Endothelial cell of umbilical vein (primary cell): Measurements from ENCODE around the gene SPAG5. TPM values are rescaled to one million over a fixed set of nuclear protein-coding genes. Genes with fewer than 3 reads are reported as not detected.

Experiments
- BruUV-seq: library from RNA; stranded (reverse); fragments of 400-500 nt; replicated peaks from 2 replicates; lab custom pipeline; 2021; lab: Mats Ljungman, UMichigan
- CTCF ChIA-PET: fragments of 300-600, 350-600 bp; sonication (Branson Sonifier 250); formaldehyde crosslinking; loops from one replicate; lab custom pipeline; 2021; ENCODE audit warnings: antibody characterized with exemption, inconsistent platforms; lab: Charles Lee
- POLR2A ChIA-PET: fragments of 300-600, 350-600 bp; sonication (Branson Sonifier 250); formaldehyde crosslinking; loops from one replicate; lab custom pipeline; 2021; ENCODE audit warnings: antibody characterized with exemption, inconsistent platforms; lab: Charles Lee
- DNase-seq: peaks from one replicate; pipeline ENCODE4 v3.0.0-alpha.2; 2011; ENCODE audit warnings: low read depth, low spot score
- FAIRE-seq: peaks from 2 replicates; lab custom pipeline; 2011; peaks lifted over from hg19 to GRCh38; lab: Jason Lieb, UNC
- H2AFZ ChIP-seq: 2 replicates; pipeline ENCODE4 v1.6.0; 2012; ENCODE audit warnings: low read depth, low read length, control low read depth, inconsistent platforms
- H3K27ac ChIP-seq: 2 replicates; pipeline ENCODE4 v1.5.1; 2011; ENCODE audit warnings: low read depth, mild to moderate bottlenecking, control low read depth, low read length, moderate library complexity; ENCODE audit not compliant: insufficient read depth
- H3K27me3 ChIP-seq, 2 experiments: 2 replicates each; pipeline versions ENCODE4 v1.6.0 to v1.6.1; 2011; ENCODE audit warnings: low read length in 2 of 2, mixed read lengths in 1 of 2; ENCODE audit not compliant: control insufficient read depth in 2 of 2, insufficient read depth in 2 of 2
- H3K36me3 ChIP-seq, 2 experiments: 2 replicates in 1 of 2; 3 replicates in 1 of 2; pipeline ENCODE4 v1.5.1; 2011; ENCODE audit warnings: low read length in 2 of 2, mild to moderate bottlenecking in 1 of 2, moderate library complexity in 1 of 2; ENCODE audit not compliant: control insufficient read depth in 2 of 2, insufficient read depth in 2 of 2; ENCODE audit errors: extremely low read depth in 1 of 2
- H3K4me1 ChIP-seq: 3 replicates; pipeline ENCODE4 v1.5.1; 2011; ENCODE audit warnings: mild to moderate bottlenecking, low read length; ENCODE audit not compliant: control insufficient read depth, insufficient read depth; ENCODE audit errors: extremely low read depth
- H3K4me2 ChIP-seq: 2 replicates; pipeline ENCODE4 v1.6.1; 2011; ENCODE audit warnings: low read length, control low read depth, mixed read lengths; ENCODE audit not compliant: insufficient read depth
- H3K4me3 ChIP-seq, 3 experiments: fragments of 200-600 bp in 1 of 3; sonication (generic), shearing (Covaris generic) in 1 of 3; replicated peaks in 1 of 3; 2 replicates each; pipeline ENCODE4 v1.5.1; 2011 to 2016; ENCODE audit warnings: control low read depth in 3 of 3, low read length in 3 of 3, mild to moderate bottlenecking in 2 of 3, inconsistent platforms in 1 of 3, low read depth in 1 of 3, moderate library complexity in 1 of 3; ENCODE audit not compliant: insufficient read depth in 1 of 3
- H3K79me2 ChIP-seq: 2 replicates; pipeline ENCODE4 v1.6.0; 2012; ENCODE audit warnings: low read length, inconsistent platforms; ENCODE audit not compliant: control insufficient read depth, insufficient read depth
- H3K9ac ChIP-seq: replicated peaks from 2 replicates; pipeline ENCODE3; 2011; ENCODE audit warnings: low read length, control low read depth; ENCODE audit not compliant: insufficient read depth; ENCODE audit errors: extremely low read depth
- H3K9me1 ChIP-seq: replicated peaks from 3 replicates; pipeline ENCODE4 v1.6.0; 2011; ENCODE audit warnings: mild to moderate bottlenecking, low read length; ENCODE audit not compliant: control insufficient read depth, insufficient read depth; ENCODE audit errors: extremely low read depth
- H3K9me3 ChIP-seq: replicated peaks from 2 replicates; pipeline ENCODE4 v1.5.1; 2012; ENCODE audit warnings: low read length, inconsistent platforms; ENCODE audit not compliant: control insufficient read depth, insufficient read depth
- H4K20me1 ChIP-seq: replicated peaks from 2 replicates; pipeline ENCODE3; 2011; ENCODE audit warnings: mild to moderate bottlenecking, low read length; ENCODE audit not compliant: control insufficient read depth, insufficient read depth; ENCODE audit errors: extremely low read depth
- FOS ChIP-seq: IDR thresholded peaks from 2 replicates; pipeline ENCODE4 v1.6.1; 2011; ENCODE audit warnings: mild to moderate bottlenecking, low read length, moderate library complexity, borderline replicate concordance; ENCODE audit not compliant: insufficient read depth
- GATA2 ChIP-seq: IDR thresholded peaks from 2 replicates; pipeline ENCODE4 v1.7.0; 2011; ENCODE audit warnings: low read depth, mild to moderate bottlenecking, moderate library complexity, mixed read lengths, low read length; ENCODE audit not compliant: insufficient read length, insufficient read depth
- JUN ChIP-seq: IDR thresholded peaks from 2 replicates; pipeline ENCODE4 v1.6.1; 2011; ENCODE audit warnings: borderline replicate concordance, low read depth; ENCODE audit not compliant: insufficient read length, insufficient read depth
- MYC ChIP-seq: IDR thresholded peaks from one replicate; pipeline ENCODE4 v1.6.1; 2011; ENCODE audit warnings: mild to moderate bottlenecking, low read depth, low read length
- POLR2AphosphoS5 ChIP-seq: IDR thresholded peaks from 2 replicates; pipeline ENCODE4 v1.6.1; 2012; ENCODE audit warnings: low read depth, mild to moderate bottlenecking, control low read depth, low read length, moderate library complexity; ENCODE audit not compliant: insufficient read depth
- dilution Hi-C: fragments of 300-500 bp; cut with MboI; formaldehyde crosslinking; loops from one replicate; pipeline ENCODE4 v1.15.0; 2019; ENCODE audit warnings: low sequenced_read_pairs; ENCODE audit not compliant: extremely low pct_ligation_motif_present
- intact Hi-C: fragments of 100-400 bp; cut with micrococcal nuclease; formaldehyde crosslinking; loops from one replicate; pipeline ENCODE4 v1.10.0; 2022
- polyA plus RNA-seq, 4 experiments: library from polyadenylated mRNA; depleted of rRNA in 3 of 4; stranded (reverse) in 3 of 4; unstranded in 1 of 4; fragments of >200 nt; gene quantifications; 2 replicates each; pipeline versions ENCODE4 v1.2.1 to v1.2.3, GENCODE V29; 2011 to 2012; ENCODE audit warnings: missing spikeins in 1 of 4
- total RNA-seq: library from RNA; stranded (reverse); gene quantifications from 2 replicates; pipeline ENCODE4 v1.2.3, GENCODE V29; 2021
- TF ChIP-seq, protein P1 (sequence below): IDR thresholded peaks from 2 replicates; pipeline ENCODE4 v1.6.1; 2011; ENCODE audit not compliant: insufficient read depth, insufficient read length
- TF ChIP-seq, protein P2 (sequence below), 2 donors: IDR thresholded peaks; 1 replicate in 1 of 2; 2 replicates in 1 of 2; pipeline ENCODE4 v1.5.1; 2011; ENCODE audit warnings: low read length in 2 of 2, mild to moderate bottlenecking in 2 of 2, moderate library complexity in 2 of 2, control low read depth in 1 of 2, inconsistent platforms in 1 of 2, low read depth in 1 of 2; ENCODE audit not compliant: insufficient read depth in 1 of 2; ENCODE audit errors: extremely low read depth in 1 of 2

The SPAG5 gene
- total and polyA plus RNA-seq, 2 donors (not counting 3 experiments of a cell fraction or from before 2014, with no cell fraction given) = 31.7 to 85.4 TPM

DNA sequence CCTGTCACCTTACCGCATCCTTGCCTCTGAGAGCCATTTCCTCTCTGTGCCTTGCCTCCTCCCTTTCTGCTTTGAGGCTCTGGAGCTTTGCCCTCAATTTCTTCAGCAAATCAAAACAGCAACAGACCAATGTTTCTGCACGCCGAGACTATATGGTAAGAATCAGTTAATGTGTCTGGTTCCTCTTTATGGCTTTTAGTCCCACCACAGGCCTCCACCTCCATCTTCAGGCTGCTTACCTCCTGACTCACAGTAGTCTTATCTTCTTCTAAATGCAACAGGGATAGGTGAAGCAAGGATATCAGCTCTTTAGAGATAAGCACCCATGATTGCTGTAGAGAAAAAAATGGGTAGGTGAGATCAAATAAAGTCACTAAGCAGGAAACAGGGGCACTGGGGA lies 13.0 kb downstream of the SPAG5 start:
- Histone ChIP-seq H3K4me1 (no peaks in the 10 kb centered on the region), H3K36me3 (peaks cover 16 to 29% of the 10 kb centered on the region in 2 experiments), H3K4me3 (no peak overlapping the region), H3K27me3 (no peaks in the 10 kb centered on the region), H4K20me1 (no peaks in the 10 kb centered on the region), H3K9ac (no peak overlapping the region), H3K4me2 (no peak overlapping the region), H2AFZ (no peak overlapping the region), H3K79me2 (peaks cover 5% of the 10 kb centered on the region), H3K9me1 (no peaks in the 10 kb centered on the region), H3K27ac (no peak overlapping the region), H3K9me3 (no peaks in the 10 kb centered on the region)
- ChIA-PET POLR2A (no interaction called here), CTCF (no interaction called here)
- DNase-seq (no peak), FAIRE-seq (no peak)
- BruUV-seq = no TSS peak
- TF ChIP-seq FOS = no peak
- TF ChIP-seq, protein P1, sequence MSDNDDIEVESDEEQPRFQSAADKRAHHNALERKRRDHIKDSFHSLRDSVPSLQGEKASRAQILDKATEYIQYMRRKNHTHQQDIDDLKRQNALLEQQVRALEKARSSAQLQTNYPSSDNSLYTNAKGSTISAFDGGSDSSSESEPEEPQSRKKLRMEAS = no peak
- TF ChIP-seq, protein P2, sequence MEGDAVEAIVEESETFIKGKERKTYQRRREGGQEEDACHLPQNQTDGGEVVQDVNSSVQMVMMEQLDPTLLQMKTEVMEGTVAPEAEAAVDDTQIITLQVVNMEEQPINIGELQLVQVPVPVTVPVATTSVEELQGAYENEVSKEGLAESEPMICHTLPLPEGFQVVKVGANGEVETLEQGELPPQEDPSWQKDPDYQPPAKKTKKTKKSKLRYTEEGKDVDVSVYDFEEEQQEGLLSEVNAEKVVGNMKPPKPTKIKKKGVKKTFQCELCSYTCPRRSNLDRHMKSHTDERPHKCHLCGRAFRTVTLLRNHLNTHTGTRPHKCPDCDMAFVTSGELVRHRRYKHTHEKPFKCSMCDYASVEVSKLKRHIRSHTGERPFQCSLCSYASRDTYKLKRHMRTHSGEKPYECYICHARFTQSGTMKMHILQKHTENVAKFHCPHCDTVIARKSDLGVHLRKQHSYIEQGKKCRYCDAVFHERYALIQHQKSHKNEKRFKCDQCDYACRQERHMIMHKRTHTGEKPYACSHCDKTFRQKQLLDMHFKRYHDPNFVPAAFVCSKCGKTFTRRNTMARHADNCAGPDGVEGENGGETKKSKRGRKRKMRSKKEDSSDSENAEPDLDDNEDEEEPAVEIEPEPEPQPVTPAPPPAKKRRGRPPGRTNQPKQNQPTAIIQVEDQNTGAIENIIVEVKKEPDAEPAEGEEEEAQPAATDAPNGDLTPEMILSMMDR (IDR thresholded peaks at IDR 0.05; ENCODE audit: extremely low read depth in 1 of 2, insufficient read depth in 1 of 2, low read depth in 1 of 2, low read length in 2 of 2) = no peak
- no peak for TF ChIP-seq GATA2
- TF ChIP-seq JUN = no peak
- no peak for TF ChIP-seq MYC
- TF ChIP-seq POLR2AphosphoS5 = no peak
- intact Hi-C loops = no loop called here
- dilution Hi-C loops = no loop called here
